ENCODE results near the gene PITPNM2.

PITPNM2 gene

GRCh38 chr12:123133701-123134100, 17.2 kb downstream of the PITPNM2 start:
- no peak for TF ChIP-seq CTCF (IDR thresholded peaks at IDR 0.05)
- Histone ChIP-seq H3K4me3 (ENCODE audit: low read depth in 1 of 2, low read length in 1 of 2) (no peak overlapping the region), H3K9me3 (no peaks in the 10 kb centered on the region), H3K27me3 (no peaks in the 10 kb centered on the region), H3K27ac (no peak overlapping the region), H3K36me3 (no peaks in the 10 kb centered on the region), H3K4me1 (ENCODE audit: control insufficient read depth in 1 of 2, insufficient read depth in 1 of 2, low read depth in 1 of 2, low read length in 1 of 2) (no peaks in the 10 kb centered on the region)

- Histone ChIP-seq H3K9me3 (no peaks in the 10 kb centered on the region), H3K4me1 (ENCODE audit: control insufficient read depth in 1 of 2, insufficient read depth in 1 of 2, low read depth in 1 of 2, low read length in 1 of 2) (no peaks in the 10 kb centered on the region), H3K36me3 (no peaks in the 10 kb centered on the region), H3K4me3 (ENCODE audit: low read depth in 1 of 2, low read length in 1 of 2) (no peak overlapping the region), H3K27me3 (no peaks in the 10 kb centered on the region), H3K27ac (no peak overlapping the region)
- TF ChIP-seq CTCF (IDR thresholded peaks at IDR 0.05), result no peak
These were observed 17.8 kb downstream of the PITPNM2 start for GRCh38 chr12:123132951-123133619.

DNA sequence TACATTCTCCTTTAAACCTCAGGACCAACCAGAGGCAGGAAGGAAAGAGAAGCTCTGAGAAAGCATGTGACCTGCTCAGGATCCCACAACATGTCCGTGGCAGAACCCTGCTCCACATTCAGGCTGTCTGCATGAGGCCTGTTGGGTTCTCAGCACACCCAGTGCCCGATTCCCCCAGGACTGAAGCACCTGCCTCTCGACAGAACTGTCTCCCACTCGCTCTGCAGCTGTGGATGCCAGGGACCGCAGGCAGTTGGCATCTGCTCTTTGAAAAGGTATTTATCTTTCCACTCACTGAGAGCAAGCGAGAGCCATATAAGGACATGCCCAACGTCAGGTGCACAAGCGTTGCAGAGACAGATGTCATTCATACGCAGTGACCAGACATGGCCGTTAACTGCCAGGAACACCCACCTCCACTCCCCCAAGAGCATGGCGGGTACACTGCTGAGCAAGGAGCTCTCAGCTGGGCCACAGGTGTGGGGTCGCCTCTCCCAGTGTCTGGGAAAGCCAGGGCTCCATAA, 18.9 kb downstream of the PITPNM2 start:
- no peaks in the 10 kb centered on the region for H3K9me3 ChIP-seq
- no peak for TF ChIP-seq CTCF (IDR thresholded peaks at IDR 0.05)
- no peaks in the 10 kb centered on the region for H3K4me1 ChIP-seq (ENCODE audit: control insufficient read depth in 1 of 2, insufficient read depth in 1 of 2, low read depth in 1 of 2, low read length in 1 of 2)
- H3K36me3 ChIP-seq, result no peaks in the 10 kb centered on the region
- H3K27ac ChIP-seq, result no peak overlapping the region
- H3K4me3 ChIP-seq (ENCODE audit: low read depth in 1 of 2, low read length in 1 of 2), result no peak overlapping the region
- H3K27me3 ChIP-seq, result no peaks in the 10 kb centered on the region

DNA sequence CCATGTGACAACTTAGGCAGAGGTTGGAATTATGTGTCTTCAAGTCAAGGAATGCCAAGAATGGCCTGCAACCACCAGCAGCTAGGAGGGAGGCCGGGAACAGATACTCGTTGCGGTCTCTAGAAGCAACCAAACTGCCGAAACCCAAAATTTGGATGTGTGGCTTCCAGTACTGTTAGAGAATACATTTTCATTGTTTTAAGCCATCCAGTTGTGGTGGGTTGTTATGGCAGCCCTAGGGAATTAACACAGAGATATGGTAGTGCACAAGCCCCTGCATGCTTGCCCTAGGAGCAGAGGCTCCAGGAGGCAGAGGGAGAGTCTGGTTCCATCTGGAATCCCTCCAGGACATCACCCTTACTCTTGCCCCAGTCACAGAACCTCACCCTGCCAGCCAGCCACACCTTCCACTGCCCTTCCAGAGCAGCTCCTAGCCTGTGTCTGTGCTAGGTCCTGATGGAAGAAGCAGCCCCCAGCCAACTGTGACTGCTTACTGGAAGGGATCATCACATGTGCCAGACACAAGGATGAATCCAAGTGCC, 19.5 kb downstream of the PITPNM2 start:
- Histone ChIP-seq H3K27ac (no peak overlapping the region), H3K4me3 (ENCODE audit: low read depth in 1 of 2, low read length in 1 of 2) (no peak overlapping the region), H3K36me3 (no peaks in the 10 kb centered on the region), H3K4me1 (ENCODE audit: control insufficient read depth in 1 of 2, insufficient read depth in 1 of 2, low read depth in 1 of 2, low read length in 1 of 2) (no peaks in the 10 kb centered on the region), H3K27me3 (no peaks in the 10 kb centered on the region), H3K9me3 (no peaks in the 10 kb centered on the region)
- TF ChIP-seq CTCF (IDR thresholded peaks at IDR 0.05), result no peak

GRCh38 chr12:123129621-123130020, 21.3 kb downstream of the PITPNM2 start:
- no peak overlapping the region for H3K27ac ChIP-seq
- H3K36me3 ChIP-seq, result no peaks in the 10 kb centered on the region
- no peak overlapping the region for H3K4me3 ChIP-seq (ENCODE audit: low read depth in 1 of 2, low read length in 1 of 2)
- no peaks in the 10 kb centered on the region for H3K27me3 ChIP-seq
- no peak for TF ChIP-seq CTCF (IDR thresholded peaks at IDR 0.05)
- no peaks in the 10 kb centered on the region for H3K4me1 ChIP-seq (ENCODE audit: control insufficient read depth in 1 of 2, insufficient read depth in 1 of 2, low read depth in 1 of 2, low read length in 1 of 2)
- H3K9me3 ChIP-seq, result no peaks in the 10 kb centered on the region

All from neutrophil (primary cell).